GM10248 (cell line): ENCODE data around the gene PRND.

Source experiments
- CTCF ChIA-PET: fragments of 300-600 bp; sonication (Branson Sonifier 250); formaldehyde crosslinking; extraction: SDS; loops from one replicate; lab custom pipeline; 2021; ENCODE audit warnings: antibody characterized with exemption; lab: Yijun Ruan, JAX
- POLR2A ChIA-PET: fragments of 350-650 bp; sonication (Branson Sonifier 250); formaldehyde crosslinking; extraction: SDS; loops from one replicate; lab custom pipeline; 2020; ENCODE audit warnings: antibody characterized with exemption; lab: Yijun Ruan, JAX
- DNase-seq: peaks from one replicate; pipeline ENCODE4 v3.0.0; 2012; ENCODE audit errors: extremely low spot score
- CTCF ChIP-seq: IDR thresholded peaks from 2 replicates; pipeline ENCODE4 v1.5.1; 2012; ENCODE audit warnings: mild to moderate bottlenecking, low read depth; ENCODE audit errors: extremely low read depth, missing control alignments, control extremely low read depth

The PRND gene

GRCh38 chr20:4689220-4689619 lies 32.5 kb upstream of the PRND start:
- DNase-seq, result no peak
- TF ChIP-seq CTCF, result no peak
- CTCF ChIA-PET, result no interaction called here
- POLR2A ChIA-PET, result no interaction called here

- CTCF ChIA-PET, result interaction anchor here (0.9 to 2.1 kb wide), 5 partner anchors 8 to 86 kb away, joined by 3 to 9 read pairs (median 4); no protein-coding TSS in a partner anchor
- no peak for TF ChIP-seq CTCF
- POLR2A ChIA-PET, result no interaction called here
- no peak for DNase-seq
Observed at GRCh38 chr20:4691753-4692152, 30.0 kb upstream of the PRND start.

DNA sequence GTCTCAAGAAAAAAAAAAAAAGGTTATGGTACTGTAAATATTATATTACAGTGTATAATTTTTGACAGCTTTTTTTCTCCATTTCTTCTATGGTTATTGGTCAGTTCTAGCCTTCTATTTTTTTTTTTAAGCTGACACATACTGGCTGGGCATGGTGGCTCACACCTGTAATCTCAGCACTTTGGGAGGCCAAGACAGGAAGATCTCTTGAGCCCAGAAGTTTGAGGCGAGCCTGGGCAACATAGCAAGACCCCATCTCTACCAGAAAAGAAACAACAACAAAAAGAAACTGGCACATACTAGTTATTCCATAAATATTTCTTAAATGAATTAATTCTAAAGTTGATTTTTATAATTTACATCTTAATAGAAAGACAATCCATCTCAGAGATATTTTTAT lies 27.6 kb upstream of the PRND start:
- no peak for TF ChIP-seq CTCF
- no peak for DNase-seq
- ChIA-PET POLR2A (no interaction called here), CTCF (interaction anchor here (1.1 kb wide), 1 partner anchor 69 kb away, joined by 3 read pairs; no protein-coding TSS in a partner anchor)

- no peak for TF ChIP-seq CTCF
- no peak for DNase-seq
- ChIA-PET POLR2A (interaction anchor here (0.6 kb wide), 1 partner anchor 13 kb away, joined by 3 read pairs; no protein-coding TSS in a partner anchor), CTCF (interaction anchor here (0.9 to 1.7 kb wide), 5 partner anchors 11 to 80 kb away, joined by 3 to 9 read pairs (median 3); no protein-coding TSS in a partner anchor)
Observed at GRCh38 chr20:4697189-4697830, 24.4 kb upstream of the PRND start.

DNA sequence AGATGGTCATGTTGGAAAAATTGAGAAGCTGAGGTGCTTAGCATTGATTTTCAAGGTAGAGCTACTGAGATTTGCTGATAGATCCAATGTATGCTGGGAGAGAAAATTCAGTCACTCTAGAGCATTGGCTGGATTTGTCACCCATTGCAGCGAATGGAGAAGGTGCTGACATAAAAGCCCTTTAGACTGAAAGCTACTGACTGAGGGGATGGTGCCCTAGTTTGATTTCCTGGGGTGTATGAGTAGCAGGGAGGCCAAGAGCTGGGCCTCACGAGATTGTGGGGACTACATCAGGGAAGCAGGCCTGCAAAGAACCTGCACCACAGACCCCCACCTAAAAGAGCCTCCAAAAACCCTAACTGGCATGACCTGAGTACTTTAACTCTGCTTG lies 23.9 kb upstream of the PRND start:
- no peak for DNase-seq
- ChIA-PET POLR2A (no interaction called here), CTCF (interaction anchor here (0.9 to 1.7 kb wide), 5 partner anchors 11 to 81 kb away, joined by 3 to 9 read pairs (median 3); no protein-coding TSS in a partner anchor)
- TF ChIP-seq CTCF, result no peak

- TF ChIP-seq CTCF, result no peak
- POLR2A ChIA-PET, result no interaction called here
- DNase-seq, result no peak
- CTCF ChIA-PET, result no interaction called here
Observed at GRCh38 chr20:4699216-4699615, 22.5 kb upstream of the PRND start.
